ENCODE data around the gene LRRC49. TPM values are rescaled to one million over a fixed set of nuclear protein-coding genes. Genes with fewer than 3 reads are reported as not detected.

The LRRC49 gene
- total RNA-seq, 2 donors from 2014 or later, result 9.8 to 13.3 TPM

DNA sequence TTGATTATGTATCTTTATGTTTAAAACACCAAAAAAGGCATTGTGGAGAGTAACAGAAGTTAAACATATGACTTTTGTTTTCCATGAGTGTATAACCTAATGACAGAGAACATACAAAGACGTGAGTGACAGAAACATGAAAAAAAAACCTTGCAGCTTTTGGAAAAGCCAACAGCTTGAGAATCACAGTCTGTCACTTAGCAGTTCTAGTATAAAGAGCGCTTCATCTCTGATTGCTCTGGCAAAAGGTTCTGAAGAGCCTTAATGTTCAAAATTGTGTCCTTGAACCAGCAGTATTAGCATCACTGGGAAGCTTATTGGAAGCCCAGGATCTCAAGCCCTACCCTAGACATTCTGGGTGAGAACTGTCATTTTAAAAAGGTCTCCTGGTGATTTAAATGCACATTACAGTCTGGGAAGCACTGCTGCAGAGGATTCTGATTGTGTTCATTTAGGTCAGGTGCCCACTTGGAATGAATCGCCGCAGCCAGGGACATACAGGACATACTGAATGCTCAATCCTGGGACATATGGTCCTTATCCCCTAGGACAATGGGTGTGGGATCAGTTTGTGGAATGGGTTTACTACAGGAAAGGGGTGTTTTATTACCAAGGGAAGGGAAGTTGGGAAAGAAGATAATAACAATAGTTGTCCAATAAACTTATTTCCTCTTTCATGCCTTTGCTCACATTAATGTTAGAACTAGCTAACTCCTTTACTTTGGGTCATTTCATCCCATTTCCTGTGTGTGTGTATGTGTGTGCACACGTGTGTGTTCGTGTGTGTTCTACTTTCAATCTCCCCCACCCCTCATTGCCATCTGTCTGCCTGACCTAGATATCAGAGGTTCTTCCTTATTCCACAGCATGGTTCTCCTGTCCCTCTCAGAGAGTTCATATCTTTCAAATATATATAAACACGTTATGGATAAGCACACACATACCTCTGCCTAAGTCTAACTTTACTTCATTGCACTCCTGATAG lies 55.0 kb downstream of the LRRC49 start:
- no peaks in the 10 kb centered on the region for H3K9me3 ChIP-seq
- WGBS, result 76% methylated on average over 7 of the region's 7 CpGs
- no peaks in the 10 kb centered on the region for H3K27me3 ChIP-seq (replicated peaks; ENCODE audit: insufficient read depth)
- no peak for TF ChIP-seq CTCF (IDR thresholded peaks at IDR 0.05)
- TF ChIP-seq POLR2A (IDR thresholded peaks at IDR 0.05), result no peak
- TF ChIP-seq POLR2AphosphoS5 (IDR thresholded peaks at IDR 0.05), result no peak
- H3K4me1 ChIP-seq (replicated peaks), result no peaks in the 10 kb centered on the region
- intact Hi-C loops (cut with DNase I), result no loop called here
- DNase-seq (ENCODE audit: low spot score), result no peak
- H3K27ac ChIP-seq, result no peak overlapping the region
- no peaks in the 10 kb centered on the region for H3K36me3 ChIP-seq
- no peak overlapping the region for H3K4me3 ChIP-seq

DNA sequence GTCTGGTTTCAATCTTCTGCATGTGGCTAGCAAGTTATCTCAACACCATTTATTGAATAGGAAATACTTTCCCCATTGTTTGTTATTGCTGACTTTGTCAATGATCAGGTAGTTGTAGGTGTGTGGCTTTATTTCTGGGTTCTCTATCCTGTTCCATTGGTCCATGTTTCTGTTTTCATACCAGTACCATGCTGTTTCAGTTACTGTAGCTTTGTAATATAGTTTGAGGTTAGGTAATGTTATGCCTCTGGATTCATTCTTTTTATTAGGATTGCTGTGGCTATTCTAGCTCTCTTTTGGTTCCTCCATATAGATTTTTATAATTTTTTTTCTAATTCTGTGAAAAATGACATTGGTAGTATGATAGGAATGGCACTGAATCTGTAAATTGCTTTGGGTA lies 58.3 kb downstream of the LRRC49 start:
- Histone ChIP-seq H3K9me3 (no peaks in the 10 kb centered on the region), H3K4me3 (no peak overlapping the region), H3K4me1 (replicated peaks) (no peaks in the 10 kb centered on the region), H3K27ac (no peak overlapping the region), H3K27me3 (replicated peaks; ENCODE audit: insufficient read depth) (no peaks in the 10 kb centered on the region), H3K36me3 (no peaks in the 10 kb centered on the region)
- no peak for DNase-seq (ENCODE audit: low spot score)
- TF ChIP-seq POLR2AphosphoS5 (IDR thresholded peaks at IDR 0.05) (no peak), CTCF (IDR thresholded peaks at IDR 0.05) (no peak), POLR2A (IDR thresholded peaks at IDR 0.05) (no peak)
- intact Hi-C loops (cut with DNase I), result no loop called here

GRCh38 chr15:70954171-70954570 lies 61.5 kb downstream of the LRRC49 start:
- Histone ChIP-seq H3K4me3 (no peak overlapping the region), H3K36me3 (no peaks in the 10 kb centered on the region), H3K27ac (no peak overlapping the region), H3K27me3 (replicated peaks; ENCODE audit: insufficient read depth) (no peaks in the 10 kb centered on the region), H3K9me3 (no peaks in the 10 kb centered on the region), H3K4me1 (replicated peaks) (no peaks in the 10 kb centered on the region)
- no peak for DNase-seq (ENCODE audit: low spot score)
- 88% methylated on average over 1 of the region's 1 CpG for WGBS
- intact Hi-C loops (cut with DNase I), result no loop called here
- TF ChIP-seq POLR2A (IDR thresholded peaks at IDR 0.05), result no peak
- no peak for TF ChIP-seq CTCF (IDR thresholded peaks at IDR 0.05)
- TF ChIP-seq POLR2AphosphoS5 (IDR thresholded peaks at IDR 0.05), result no peak

DNA sequence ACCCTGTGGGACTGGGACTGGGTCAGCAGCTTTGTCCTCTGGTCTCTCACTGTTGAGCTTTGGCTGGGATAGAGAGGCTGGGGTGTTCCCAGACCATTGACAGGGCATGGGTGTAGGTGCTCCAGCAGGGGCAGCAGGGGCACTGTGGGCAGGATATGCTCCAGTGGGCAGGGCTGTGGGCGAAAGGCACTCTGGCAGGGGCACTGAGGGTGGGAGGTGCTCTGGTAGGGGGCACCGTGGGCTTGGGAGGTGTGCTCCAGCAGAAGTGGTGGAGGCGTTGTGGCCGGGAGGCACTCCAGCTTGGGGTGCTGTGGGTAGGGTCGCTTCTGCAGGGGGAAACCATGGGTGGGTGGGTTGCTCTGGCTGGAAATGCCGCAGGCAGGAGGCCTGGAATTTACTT lies 62.1 kb downstream of the LRRC49 start:
- DNase-seq (ENCODE audit: low spot score), result no peak
- intact Hi-C loops (cut with DNase I), result no loop called here
- no peak for TF ChIP-seq POLR2AphosphoS5 (IDR thresholded peaks at IDR 0.05)
- TF ChIP-seq POLR2A (IDR thresholded peaks at IDR 0.05), result no peak
- TF ChIP-seq CTCF (IDR thresholded peaks at IDR 0.05), result no peak
- Histone ChIP-seq H3K9me3 (no peaks in the 10 kb centered on the region), H3K4me3 (no peak overlapping the region), H3K4me1 (replicated peaks) (no peaks in the 10 kb centered on the region), H3K27me3 (replicated peaks; ENCODE audit: insufficient read depth) (no peaks in the 10 kb centered on the region), H3K36me3 (no peaks in the 10 kb centered on the region), H3K27ac (no peak overlapping the region)
- 97% methylated on average over 6 of the region's 6 CpGs for WGBS

GRCh38 chr15:70955151-70955550 lies 62.5 kb downstream of the LRRC49 start:
- TF ChIP-seq POLR2A (IDR thresholded peaks at IDR 0.05) (no peak), CTCF (IDR thresholded peaks at IDR 0.05) (no peak), POLR2AphosphoS5 (IDR thresholded peaks at IDR 0.05) (no peak)
- intact Hi-C loops (cut with DNase I), result no loop called here
- Histone ChIP-seq H3K27ac (no peak overlapping the region), H3K36me3 (no peaks in the 10 kb centered on the region), H3K4me3 (no peak overlapping the region), H3K4me1 (replicated peaks) (no peaks in the 10 kb centered on the region), H3K9me3 (no peaks in the 10 kb centered on the region), H3K27me3 (replicated peaks; ENCODE audit: insufficient read depth) (no peaks in the 10 kb centered on the region)
- no peak for DNase-seq (ENCODE audit: low spot score)
